ENCODE measurements around the gene BAIAP2L1. TPM values are rescaled to one million over a fixed set of nuclear protein-coding genes. Genes with fewer than 3 reads are reported as not detected.

BAIAP2L1 gene
- total and polyA plus RNA-seq, 5 donors = 0.71 to 2.1 (median 1.2) TPM

GRCh38 chr7:98293265-98293664 lies 107.6 kb downstream of the BAIAP2L1 start:
- DNase-seq = no peak
- ATAC-seq = no peak
- WGBS = 79% methylated on average over 17 of the region's 17 CpGs
- H3K9me3 ChIP-seq (ENCODE audit: control insufficient read depth, low read length) = no peaks in the 10 kb centered on the region
- intact Hi-C loops (cut with DNase I) = loop anchor here in 2 of 4 donors (5.0 to 10.0 kb wide), 2 partner anchors 109 to 112 kb away; partner anchors contain the start of gene BAIAP2L1 (in 2 of the 2)
- no peak overlapping the region for H3K27ac ChIP-seq (ENCODE audit: low read length)
- H3K4me3 ChIP-seq (ENCODE audit: low read length) = no peak overlapping the region
- H3K4me1 ChIP-seq (ENCODE audit: control insufficient read depth, insufficient read depth, low read length) = no peaks in the 10 kb centered on the region
- no peaks in the 10 kb centered on the region for H3K27me3 ChIP-seq (ENCODE audit: control insufficient read depth, insufficient read depth)

GRCh38 chr7:98291717-98292116 lies 109.2 kb downstream of the BAIAP2L1 start:
- Histone ChIP-seq H3K4me1 (ENCODE audit: control insufficient read depth, insufficient read depth, low read length) (peaks cover 1% of the 10 kb centered on the region), H3K27ac (ENCODE audit: low read length) (no peak overlapping the region), H3K27me3 (ENCODE audit: control insufficient read depth, insufficient read depth) (no peaks in the 10 kb centered on the region), H3K4me3 (ENCODE audit: low read length) (no peak overlapping the region), H3K9me3 (ENCODE audit: control insufficient read depth, low read length) (no peaks in the 10 kb centered on the region)
- ATAC-seq (no peak), DNase-seq (no peak)
- WGBS = 86% methylated on average over 7 of the region's 7 CpGs
- intact Hi-C loops (cut with DNase I) = loop anchor here in 2 of 4 donors (5.0 to 10.0 kb wide), 2 partner anchors 111 to 113 kb away; partner anchors contain the start of gene BAIAP2L1 (in 2 of the 2)

DNA sequence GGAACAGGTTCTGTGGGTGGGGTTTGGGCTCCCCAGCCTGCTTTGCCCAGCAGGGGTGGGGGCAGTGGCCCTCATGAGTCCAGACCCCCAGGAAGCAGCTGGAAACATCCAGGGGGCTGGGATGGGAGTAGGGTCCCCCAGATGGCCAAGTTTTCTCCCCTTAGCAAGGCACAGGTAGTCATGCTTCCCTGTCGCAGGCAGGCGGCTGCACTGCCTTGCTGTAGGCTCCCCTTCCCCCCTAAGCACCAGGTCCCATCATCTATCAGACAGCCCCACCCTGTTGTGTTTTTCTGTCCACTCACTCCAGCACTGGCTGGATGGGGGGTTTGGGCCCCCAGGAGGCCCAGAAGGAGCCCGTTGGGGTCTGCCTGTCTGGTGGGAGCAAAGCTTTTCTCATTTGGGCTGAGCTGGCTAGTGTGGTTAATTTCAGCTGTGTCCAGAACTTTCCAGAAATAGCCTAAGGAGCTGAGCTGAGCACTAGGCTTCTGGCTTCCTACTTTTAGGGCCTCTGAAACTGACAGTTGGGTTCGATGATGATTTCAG lies 111.5 kb downstream of the BAIAP2L1 start:
- no peak overlapping the region for H3K4me3 ChIP-seq (ENCODE audit: low read length)
- intact Hi-C loops (cut with DNase I) = no loop called here
- DNase-seq (no peak), ATAC-seq (no peak)
- 79% methylated on average over 4 of the region's 4 CpGs for WGBS
- H3K9me3 ChIP-seq (ENCODE audit: control insufficient read depth, low read length) = no peaks in the 10 kb centered on the region
- no peak overlapping the region for H3K27ac ChIP-seq (ENCODE audit: low read length)
- no peaks in the 10 kb centered on the region for H3K27me3 ChIP-seq (ENCODE audit: control insufficient read depth, insufficient read depth)
- peaks cover 17% of the 10 kb centered on the region for H3K4me1 ChIP-seq (ENCODE audit: control insufficient read depth, insufficient read depth, low read length)

DNA sequence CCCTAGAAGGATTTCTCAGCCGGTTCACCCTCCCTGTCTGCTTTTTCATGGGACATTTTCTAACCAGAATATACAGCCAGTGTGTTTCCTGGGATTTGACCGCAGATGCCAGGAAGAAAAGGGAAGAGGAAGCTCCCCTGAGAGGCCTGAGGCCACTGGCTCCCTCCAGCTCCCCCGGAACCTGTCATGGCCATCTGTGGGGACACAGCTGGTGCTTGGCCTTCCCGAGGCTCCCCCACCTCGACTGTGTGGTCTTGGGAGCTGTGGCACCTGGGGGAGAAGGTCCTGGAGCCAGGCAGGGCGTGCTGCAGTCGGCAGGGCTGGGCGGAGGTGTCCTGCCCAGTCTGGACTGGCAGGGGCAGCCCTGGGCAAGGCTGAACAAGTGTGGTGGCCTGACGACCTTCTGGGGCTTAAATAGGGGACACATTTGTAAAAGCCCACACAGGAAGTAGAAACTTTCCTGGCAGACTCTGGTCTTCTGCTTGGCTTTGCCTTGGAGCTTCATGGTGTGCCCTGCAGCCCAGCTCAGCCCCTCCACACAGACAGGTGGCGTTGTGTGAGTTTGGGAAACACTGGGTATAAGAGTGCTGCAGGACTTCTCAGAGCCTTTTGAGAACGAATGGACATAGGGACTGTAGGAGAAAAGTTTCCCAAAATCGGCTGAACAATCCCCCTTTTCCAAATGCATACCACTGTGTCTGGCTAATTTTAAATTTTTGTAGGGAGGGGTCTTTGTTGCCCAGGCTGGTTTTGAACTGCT lies 112.6 kb downstream of the BAIAP2L1 start:
- H3K9me3 ChIP-seq (ENCODE audit: control insufficient read depth, low read length) = no peaks in the 10 kb centered on the region
- DNase-seq = no peak
- H3K4me3 ChIP-seq (ENCODE audit: low read length) = no peak overlapping the region
- ATAC-seq = no peak
- no peak overlapping the region for H3K27ac ChIP-seq (ENCODE audit: low read length)
- H3K4me1 ChIP-seq (ENCODE audit: control insufficient read depth, insufficient read depth, low read length) = peaks cover 17% of the 10 kb centered on the region
- 61% methylated on average over 12 of the region's 12 CpGs for WGBS
- no peaks in the 10 kb centered on the region for H3K27me3 ChIP-seq (ENCODE audit: control insufficient read depth, insufficient read depth)
- intact Hi-C loops (cut with DNase I) = no loop called here

GRCh38 chr7:98287486-98287959 lies 113.4 kb downstream of the BAIAP2L1 start:
- H3K4me1 ChIP-seq (ENCODE audit: control insufficient read depth, insufficient read depth, low read length) = peaks cover 17% of the 10 kb centered on the region
- no peak overlapping the region for H3K4me3 ChIP-seq (ENCODE audit: low read length)
- ATAC-seq (no peak), DNase-seq (no peak)
- no peaks in the 10 kb centered on the region for H3K27me3 ChIP-seq (ENCODE audit: control insufficient read depth, insufficient read depth)
- H3K27ac ChIP-seq (ENCODE audit: low read length) = no peak overlapping the region
- H3K9me3 ChIP-seq (ENCODE audit: control insufficient read depth, low read length) = no peaks in the 10 kb centered on the region
- WGBS = 80% methylated on average over 14 of the region's 14 CpGs
- intact Hi-C loops (cut with DNase I) = no loop called here

GRCh38 chr7:98286701-98287485 lies 114.0 kb downstream of the BAIAP2L1 start:
- intact Hi-C loops (cut with DNase I) = no loop called here
- ATAC-seq = no peak
- WGBS = 42% methylated on average over 21 of the region's 21 CpGs
- Histone ChIP-seq H3K4me1 (ENCODE audit: control insufficient read depth, insufficient read depth, low read length) (peaks cover 17% of the 10 kb centered on the region), H3K9me3 (ENCODE audit: control insufficient read depth, low read length) (no peaks in the 10 kb centered on the region), H3K27ac (ENCODE audit: low read length) (peak overlapping the region; percentile 5), H3K4me3 (ENCODE audit: low read length) (no peak overlapping the region), H3K27me3 (ENCODE audit: control insufficient read depth, insufficient read depth) (no peaks in the 10 kb centered on the region)
- peak; percentile 34 to 74 (median 71) for DNase-seq

DNA sequence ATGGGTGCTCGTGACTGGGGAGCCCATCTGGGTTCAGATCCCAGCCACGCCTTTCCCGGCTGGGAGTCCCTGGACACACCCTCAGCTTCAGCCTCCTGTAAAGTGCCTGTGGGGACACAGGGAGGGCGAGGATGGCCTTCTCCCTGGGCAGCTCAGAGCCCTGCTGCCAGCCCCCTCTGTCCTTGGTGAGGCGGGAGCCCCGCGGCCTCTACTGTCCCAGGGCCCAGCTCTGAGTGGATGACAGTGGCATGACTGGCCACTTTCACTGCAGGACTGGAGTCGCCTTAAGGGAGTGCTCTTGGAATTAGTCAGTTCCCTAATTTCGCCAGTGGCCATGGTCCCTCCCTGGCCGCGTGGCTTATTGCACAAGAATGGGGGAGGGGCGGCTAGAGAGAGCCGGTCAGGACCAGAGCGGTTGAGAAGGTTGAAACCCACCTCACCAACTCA lies 114.8 kb downstream of the BAIAP2L1 start:
- DNase-seq (peak; percentile 80 to 88 (median 88)), ATAC-seq (peak; percentile 3 to 9)
- Histone ChIP-seq H3K9me3 (ENCODE audit: control insufficient read depth, low read length) (no peaks in the 10 kb centered on the region), H3K4me1 (ENCODE audit: control insufficient read depth, insufficient read depth, low read length) (peaks cover 17% of the 10 kb centered on the region), H3K27ac (ENCODE audit: low read length) (no peak overlapping the region), H3K27me3 (ENCODE audit: control insufficient read depth, insufficient read depth) (no peaks in the 10 kb centered on the region), H3K4me3 (ENCODE audit: low read length) (no peak overlapping the region)
- intact Hi-C loops (cut with DNase I) = no loop called here
- 60% methylated on average over 14 of the region's 14 CpGs for WGBS

GRCh38 chr7:98285157-98286092 lies 115.5 kb downstream of the BAIAP2L1 start:
- Histone ChIP-seq H3K4me1 (ENCODE audit: control insufficient read depth, insufficient read depth, low read length) (peaks cover 17% of the 10 kb centered on the region), H3K27me3 (ENCODE audit: control insufficient read depth, insufficient read depth) (no peaks in the 10 kb centered on the region), H3K9me3 (ENCODE audit: control insufficient read depth, low read length) (no peaks in the 10 kb centered on the region), H3K4me3 (ENCODE audit: low read length) (no peak overlapping the region), H3K27ac (ENCODE audit: low read length) (peak overlapping the region; percentile 16)
- 72% methylated on average over 21 of the region's 21 CpGs for WGBS
- peak in 1 of 3 donors; percentile 61 for DNase-seq
- intact Hi-C loops (cut with DNase I) = no loop called here
- no peak for ATAC-seq

GRCh38 chr7:98284335-98285036 lies 116.4 kb downstream of the BAIAP2L1 start:
- Histone ChIP-seq H3K9me3 (ENCODE audit: control insufficient read depth, low read length) (no peaks in the 10 kb centered on the region), H3K27ac (ENCODE audit: low read length) (peak overlapping the region; percentile 9), H3K4me3 (ENCODE audit: low read length) (peak overlapping the region; percentile 92), H3K27me3 (ENCODE audit: control insufficient read depth, insufficient read depth) (no peaks in the 10 kb centered on the region), H3K4me1 (ENCODE audit: control insufficient read depth, insufficient read depth, low read length) (peaks cover 17% of the 10 kb centered on the region)
- DNase-seq (peak; percentile 79 to 92 (median 92)), ATAC-seq (peak; percentile 62 to 67)
- intact Hi-C loops (cut with DNase I) = no loop called here
- WGBS = 13% methylated on average over 20 of the region's 20 CpGs

- Histone ChIP-seq H3K27ac (ENCODE audit: low read length) (peak overlapping the region; percentile 9), H3K9me3 (ENCODE audit: control insufficient read depth, low read length) (no peaks in the 10 kb centered on the region), H3K4me3 (ENCODE audit: low read length) (peak overlapping the region; percentile 92), H3K27me3 (ENCODE audit: control insufficient read depth, insufficient read depth) (no peaks in the 10 kb centered on the region), H3K4me1 (ENCODE audit: control insufficient read depth, insufficient read depth, low read length) (peaks cover 17% of the 10 kb centered on the region)
- intact Hi-C loops (cut with DNase I) = no loop called here
- peak in 2 of 3 donors; percentile 63 to 64 for DNase-seq
- peak in 1 of 2 donors; percentile 0 for ATAC-seq
- 49% methylated on average over 8 of the region's 8 CpGs for WGBS
These were observed 117.0 kb downstream of the BAIAP2L1 start for GRCh38 chr7:98283887-98284222.

All from right cardiac atrium (tissue), 5 donors.